Glutamatergic neuron (in vitro differentiated cells): ENCODE data around the gene FBXO33. TPM values are rescaled to one million over a fixed set of nuclear protein-coding genes. Genes with fewer than 3 reads are reported as not detected.

Source experiments
- DNase-seq: peaks from one replicate; pipeline ENCODE4 v3.0.0; 2022
- H3K27ac Mint-ChIP-seq: one replicate; pipeline ENCODE4 v1.8.0; 2020; ENCODE audit warnings: mild to moderate bottlenecking, mixed read lengths, inconsistent platforms; ENCODE audit not compliant: unreplicated experiment
- H3K27me3 Mint-ChIP-seq: one replicate; pipeline ENCODE4 v1.8.0; 2020; ENCODE audit warnings: mild to moderate bottlenecking, moderate library complexity, mixed read lengths, inconsistent platforms; ENCODE audit not compliant: unreplicated experiment
- H3K36me3 Mint-ChIP-seq: one replicate; pipeline ENCODE4 v1.8.0; 2020; ENCODE audit warnings: mild to moderate bottlenecking, mixed read lengths, inconsistent platforms; ENCODE audit not compliant: unreplicated experiment
- H3K4me1 Mint-ChIP-seq: one replicate; pipeline ENCODE4 v1.8.0; 2020; ENCODE audit warnings: mild to moderate bottlenecking, low read depth, mixed read lengths, inconsistent platforms; ENCODE audit not compliant: unreplicated experiment
- H3K4me3 Mint-ChIP-seq: one replicate; pipeline ENCODE4 v1.8.0; 2020; ENCODE audit warnings: mild to moderate bottlenecking, mixed read lengths, inconsistent platforms; ENCODE audit not compliant: unreplicated experiment
- H3K9me3 Mint-ChIP-seq: one replicate; pipeline ENCODE4 v1.8.0; 2020; ENCODE audit warnings: mild to moderate bottlenecking, moderate library complexity, mixed read lengths, inconsistent platforms; ENCODE audit not compliant: unreplicated experiment
- CTCF ChIP-seq: fragments of 200-600 bp; sonication (generic); IDR thresholded peaks from one replicate; pipeline ENCODE4 v1.5.0; 2021; ENCODE audit not compliant: partially characterized antibody, unreplicated experiment
- total RNA-seq: library from RNA; stranded (reverse); fragmentation: NEBNext Ultra II Directional; extraction: Animal tissue kit (Norgen Biotek cat#: 25700); gene quantifications from one replicate; pipeline ENCODE4 v1.2.1, GENCODE V29; 2021; ENCODE audit not compliant: unreplicated experiment

Gene FBXO33
- total RNA-seq, 1 donor from 2014 or later, result 4.7 TPM

GRCh38 chr14:39376667-39377403 is 55.4 kb downstream of the FBXO33 start:
- no peak for TF ChIP-seq CTCF
- H3K4me3 Mint-ChIP-seq, result no peak overlapping the region
- no peaks in the 10 kb centered on the region for H3K27me3 Mint-ChIP-seq
- H3K36me3 Mint-ChIP-seq, result no peaks in the 10 kb centered on the region
- H3K27ac Mint-ChIP-seq, result no peak overlapping the region
- no peak for DNase-seq
- no peaks in the 10 kb centered on the region for H3K9me3 Mint-ChIP-seq
- H3K4me1 Mint-ChIP-seq, result no peaks in the 10 kb centered on the region

- H3K36me3 Mint-ChIP-seq, result no peaks in the 10 kb centered on the region
- H3K27ac Mint-ChIP-seq, result no peak overlapping the region
- no peaks in the 10 kb centered on the region for H3K27me3 Mint-ChIP-seq
- H3K4me3 Mint-ChIP-seq, result no peak overlapping the region
- H3K9me3 Mint-ChIP-seq, result no peaks in the 10 kb centered on the region
- H3K4me1 Mint-ChIP-seq, result no peaks in the 10 kb centered on the region
- DNase-seq, result no peak
- TF ChIP-seq CTCF, result no peak
These were observed 57.4 kb downstream of the FBXO33 start for GRCh38 chr14:39374851-39375250.

- DNase-seq, result no peak
- Mint-ChIP-seq H3K4me1 (peaks cover 2% of the 10 kb centered on the region), H3K27me3 (peaks cover under 1% of the 10 kb centered on the region), H3K4me3 (no peak overlapping the region), H3K36me3 (no peaks in the 10 kb centered on the region), H3K27ac (no peak overlapping the region), H3K9me3 (no peaks in the 10 kb centered on the region)
- TF ChIP-seq CTCF, result no peak
These were observed 59.6 kb downstream of the FBXO33 start for GRCh38 chr14:39372656-39373055.

GRCh38 chr14:39370415-39370814 is 61.8 kb downstream of the FBXO33 start:
- no peak overlapping the region for H3K27ac Mint-ChIP-seq
- DNase-seq, result no peak

More at GRCh38 chr14:39370415-39370814, 61.8 kb downstream of the FBXO33 start:
- peaks cover 2% of the 10 kb centered on the region for H3K4me1 Mint-ChIP-seq
- peaks cover 6% of the 10 kb centered on the region for H3K9me3 Mint-ChIP-seq
- no peak overlapping the region for H3K4me3 Mint-ChIP-seq
- H3K27me3 Mint-ChIP-seq, result peaks cover 8% of the 10 kb centered on the region
- H3K36me3 Mint-ChIP-seq, result peaks cover 6% of the 10 kb centered on the region
- no peak for TF ChIP-seq CTCF
